Endothelial cell of umbilical vein (primary cell): ENCODE measurements around the gene TMEM128. TPM values are rescaled to one million over a fixed set of nuclear protein-coding genes. Genes with fewer than 3 reads are reported as not detected.

Source experiments
- BruUV-seq: library from RNA; stranded (reverse); fragments of 400-500 nt; replicated peaks from 2 replicates; lab custom pipeline; 2021; lab: Mats Ljungman, UMichigan
- CTCF ChIA-PET: fragments of 300-600, 350-600 bp; sonication (Branson Sonifier 250); formaldehyde crosslinking; loops from one replicate; lab custom pipeline; 2021; ENCODE audit warnings: antibody characterized with exemption, inconsistent platforms; lab: Charles Lee
- POLR2A ChIA-PET: fragments of 300-600, 350-600 bp; sonication (Branson Sonifier 250); formaldehyde crosslinking; loops from one replicate; lab custom pipeline; 2021; ENCODE audit warnings: antibody characterized with exemption, inconsistent platforms; lab: Charles Lee
- DNase-seq: peaks from one replicate; pipeline ENCODE4 v3.0.0-alpha.2; 2011; ENCODE audit warnings: low read depth, low spot score
- FAIRE-seq: peaks from 2 replicates; lab custom pipeline; 2011; peaks lifted over from hg19 to GRCh38; lab: Jason Lieb, UNC
- H2AFZ ChIP-seq: 2 replicates; pipeline ENCODE4 v1.6.0; 2012; ENCODE audit warnings: low read depth, low read length, control low read depth, inconsistent platforms
- H3K27ac ChIP-seq: 2 replicates; pipeline ENCODE4 v1.5.1; 2011; ENCODE audit warnings: low read depth, mild to moderate bottlenecking, control low read depth, low read length, moderate library complexity; ENCODE audit not compliant: insufficient read depth
- H3K27me3 ChIP-seq, 2 experiments: 2 replicates each; pipeline versions ENCODE4 v1.6.0 to v1.6.1; 2011; ENCODE audit warnings: low read length in 2 of 2, mixed read lengths in 1 of 2; ENCODE audit not compliant: control insufficient read depth in 2 of 2, insufficient read depth in 2 of 2
- H3K36me3 ChIP-seq, 2 experiments: 2 replicates in 1 of 2; 3 replicates in 1 of 2; pipeline ENCODE4 v1.5.1; 2011; ENCODE audit warnings: low read length in 2 of 2, mild to moderate bottlenecking in 1 of 2, moderate library complexity in 1 of 2; ENCODE audit not compliant: control insufficient read depth in 2 of 2, insufficient read depth in 2 of 2; ENCODE audit errors: extremely low read depth in 1 of 2
- H3K4me1 ChIP-seq: 3 replicates; pipeline ENCODE4 v1.5.1; 2011; ENCODE audit warnings: mild to moderate bottlenecking, low read length; ENCODE audit not compliant: control insufficient read depth, insufficient read depth; ENCODE audit errors: extremely low read depth
- H3K4me2 ChIP-seq: 2 replicates; pipeline ENCODE4 v1.6.1; 2011; ENCODE audit warnings: low read length, control low read depth, mixed read lengths; ENCODE audit not compliant: insufficient read depth
- H3K4me3 ChIP-seq, 3 experiments: fragments of 200-600 bp in 1 of 3; sonication (generic), shearing (Covaris generic) in 1 of 3; replicated peaks in 1 of 3; 2 replicates each; pipeline ENCODE4 v1.5.1; 2011 to 2016; ENCODE audit warnings: control low read depth in 3 of 3, low read length in 3 of 3, mild to moderate bottlenecking in 2 of 3, inconsistent platforms in 1 of 3, low read depth in 1 of 3, moderate library complexity in 1 of 3; ENCODE audit not compliant: insufficient read depth in 1 of 3
- H3K79me2 ChIP-seq: 2 replicates; pipeline ENCODE4 v1.6.0; 2012; ENCODE audit warnings: low read length, inconsistent platforms; ENCODE audit not compliant: control insufficient read depth, insufficient read depth
- H3K9ac ChIP-seq: replicated peaks from 2 replicates; pipeline ENCODE3; 2011; ENCODE audit warnings: low read length, control low read depth; ENCODE audit not compliant: insufficient read depth; ENCODE audit errors: extremely low read depth
- H3K9me1 ChIP-seq: replicated peaks from 3 replicates; pipeline ENCODE4 v1.6.0; 2011; ENCODE audit warnings: mild to moderate bottlenecking, low read length; ENCODE audit not compliant: control insufficient read depth, insufficient read depth; ENCODE audit errors: extremely low read depth
- H3K9me3 ChIP-seq: replicated peaks from 2 replicates; pipeline ENCODE4 v1.5.1; 2012; ENCODE audit warnings: low read length, inconsistent platforms; ENCODE audit not compliant: control insufficient read depth, insufficient read depth
- H4K20me1 ChIP-seq: replicated peaks from 2 replicates; pipeline ENCODE3; 2011; ENCODE audit warnings: mild to moderate bottlenecking, low read length; ENCODE audit not compliant: control insufficient read depth, insufficient read depth; ENCODE audit errors: extremely low read depth
- EZH2 ChIP-seq: IDR thresholded peaks from 2 replicates; pipeline ENCODE4 v1.6.1; 2012; ENCODE audit warnings: borderline replicate concordance, low read depth, mild to moderate bottlenecking, moderate library complexity, low read length, inconsistent platforms; ENCODE audit not compliant: severe bottlenecking
- FOS ChIP-seq: IDR thresholded peaks from 2 replicates; pipeline ENCODE4 v1.6.1; 2011; ENCODE audit warnings: mild to moderate bottlenecking, low read length, moderate library complexity, borderline replicate concordance; ENCODE audit not compliant: insufficient read depth
- GATA2 ChIP-seq: IDR thresholded peaks from 2 replicates; pipeline ENCODE4 v1.7.0; 2011; ENCODE audit warnings: low read depth, mild to moderate bottlenecking, moderate library complexity, mixed read lengths, low read length; ENCODE audit not compliant: insufficient read length, insufficient read depth
- JUN ChIP-seq: IDR thresholded peaks from 2 replicates; pipeline ENCODE4 v1.6.1; 2011; ENCODE audit warnings: borderline replicate concordance, low read depth; ENCODE audit not compliant: insufficient read length, insufficient read depth
- MYC ChIP-seq: IDR thresholded peaks from one replicate; pipeline ENCODE4 v1.6.1; 2011; ENCODE audit warnings: mild to moderate bottlenecking, low read depth, low read length
- POLR2A ChIP-seq: IDR thresholded peaks from 2 replicates; pipeline ENCODE4 v1.6.1; 2012; ENCODE audit warnings: low read depth, mild to moderate bottlenecking, control low read depth, low read length
- POLR2AphosphoS5 ChIP-seq: IDR thresholded peaks from 2 replicates; pipeline ENCODE4 v1.6.1; 2012; ENCODE audit warnings: low read depth, mild to moderate bottlenecking, control low read depth, low read length, moderate library complexity; ENCODE audit not compliant: insufficient read depth
- dilution Hi-C: fragments of 300-500 bp; cut with MboI; formaldehyde crosslinking; loops from one replicate; pipeline ENCODE4 v1.15.0; 2019; ENCODE audit warnings: low sequenced_read_pairs; ENCODE audit not compliant: extremely low pct_ligation_motif_present
- intact Hi-C: fragments of 100-400 bp; cut with micrococcal nuclease; formaldehyde crosslinking; loops from one replicate; pipeline ENCODE4 v1.10.0; 2022
- polyA plus RNA-seq, 4 experiments: library from polyadenylated mRNA; depleted of rRNA in 3 of 4; stranded (reverse) in 3 of 4; unstranded in 1 of 4; fragments of >200 nt; gene quantifications; 2 replicates each; pipeline versions ENCODE4 v1.2.1 to v1.2.3, GENCODE V29; 2011 to 2012; ENCODE audit warnings: missing spikeins in 1 of 4
- total RNA-seq: library from RNA; stranded (reverse); gene quantifications from 2 replicates; pipeline ENCODE4 v1.2.3, GENCODE V29; 2021
- TF ChIP-seq, protein P1 (sequence below): IDR thresholded peaks from 2 replicates; pipeline ENCODE4 v1.6.1; 2011; ENCODE audit not compliant: insufficient read depth, insufficient read length
- TF ChIP-seq, protein P2 (sequence below), 2 donors: IDR thresholded peaks; 1 replicate in 1 of 2; 2 replicates in 1 of 2; pipeline ENCODE4 v1.5.1; 2011; ENCODE audit warnings: low read length in 2 of 2, mild to moderate bottlenecking in 2 of 2, moderate library complexity in 2 of 2, control low read depth in 1 of 2, inconsistent platforms in 1 of 2, low read depth in 1 of 2; ENCODE audit not compliant: insufficient read depth in 1 of 2; ENCODE audit errors: extremely low read depth in 1 of 2

TMEM128 gene
- total and polyA plus RNA-seq, 2 donors (not counting 3 experiments of a cell fraction or from before 2014, with no cell fraction given), result 11.5 to 23.8 TPM

DNA sequence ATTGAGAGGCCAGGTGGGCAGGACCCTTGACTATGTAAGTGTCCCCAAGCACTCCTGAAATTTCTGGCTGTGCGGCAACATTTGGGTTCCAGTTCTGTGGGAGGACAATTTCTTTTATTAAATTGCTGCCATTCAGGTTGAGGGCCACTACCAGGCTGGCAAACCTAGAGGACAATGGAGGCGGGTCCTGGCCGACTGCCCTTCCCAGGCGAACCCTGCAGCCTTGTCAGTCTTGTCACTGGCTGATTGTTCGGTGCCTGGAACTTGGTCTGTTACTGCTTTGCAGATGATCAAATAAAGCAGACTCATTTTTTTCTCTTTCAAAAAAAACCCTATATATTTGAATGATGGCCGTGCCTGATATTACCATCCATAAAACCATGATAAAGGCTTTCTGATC is 6.6 kb upstream of the TMEM128 start:
- BruUV-seq, result no TSS peak
- Histone ChIP-seq H3K4me1 (no peaks in the 10 kb centered on the region), H3K9me3 (no peaks in the 10 kb centered on the region), H3K36me3 (no peaks in the 10 kb centered on the region), H2AFZ (no peak overlapping the region), H3K79me2 (no peaks in the 10 kb centered on the region), H3K9ac (no peak overlapping the region), H3K27me3 (no peaks in the 10 kb centered on the region), H3K27ac (no peak overlapping the region), H3K9me1 (no peaks in the 10 kb centered on the region), H3K4me2 (no peak overlapping the region), H3K4me3 (no peak overlapping the region), H4K20me1 (no peaks in the 10 kb centered on the region)
- no peak for FAIRE-seq
- TF ChIP-seq MYC (no peak), POLR2AphosphoS5 (no peak), GATA2 (no peak)
- dilution Hi-C loops, result no loop called here
- ChIA-PET POLR2A (no interaction called here), CTCF (interaction anchor here (1.3 to 3.4 kb wide), 2 partner anchors 15 to 78 kb away, joined by 3 to 11 read pairs; no protein-coding TSS in a partner anchor)
- intact Hi-C loops, result loop anchor here (5.0 kb wide), 1 partner anchor 603 kb away; the partner anchor contains the start of gene MSX1
- DNase-seq, result no peak

DNA sequence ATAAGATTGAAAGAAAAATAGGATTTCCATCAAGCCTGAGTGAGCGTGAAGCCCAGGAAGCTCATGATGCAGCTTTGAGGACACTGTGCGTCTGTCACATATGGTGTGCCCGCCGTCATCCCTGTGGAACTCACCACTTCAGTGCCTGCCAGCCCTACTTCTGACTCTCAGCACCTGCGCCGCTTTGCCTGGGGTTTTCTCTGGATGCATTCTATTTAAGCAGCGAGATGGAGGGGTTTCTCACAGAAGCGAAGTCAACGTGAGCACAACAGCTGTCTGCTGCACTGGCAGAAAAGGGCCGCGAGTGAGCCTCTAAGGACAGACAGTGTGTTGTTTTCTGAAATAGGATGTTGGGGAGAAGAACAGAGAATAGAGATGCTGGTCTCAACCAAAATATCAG is 6.2 kb upstream of the TMEM128 start:
- dilution Hi-C loops, result no loop called here

More for the DNA sequence above, 6.2 kb upstream of the TMEM128 start:
- Histone ChIP-seq H3K27ac (no peak overlapping the region), H3K4me2 (no peak overlapping the region), H3K27me3 (no peaks in the 10 kb centered on the region), H2AFZ (no peak overlapping the region), H3K9me1 (no peaks in the 10 kb centered on the region), H3K4me1 (no peaks in the 10 kb centered on the region), H3K4me3 (no peak overlapping the region), H3K9me3 (no peaks in the 10 kb centered on the region), H3K36me3 (no peaks in the 10 kb centered on the region), H3K79me2 (no peaks in the 10 kb centered on the region), H3K9ac (no peak overlapping the region), H4K20me1 (no peaks in the 10 kb centered on the region)
- ChIA-PET CTCF (interaction anchor here (3.4 kb wide), 1 partner anchor 79 kb away, joined by 11 read pairs; no protein-coding TSS in a partner anchor), POLR2A (no interaction called here)
- no TSS peak for BruUV-seq
- FAIRE-seq (no peak), DNase-seq (no peak)
- TF ChIP-seq POLR2A (no peak), EZH2 (no peak), JUN (no peak), GATA2 (no peak), MYC (no peak), FOS (no peak), POLR2AphosphoS5 (no peak)
- TF ChIP-seq, protein P1, sequence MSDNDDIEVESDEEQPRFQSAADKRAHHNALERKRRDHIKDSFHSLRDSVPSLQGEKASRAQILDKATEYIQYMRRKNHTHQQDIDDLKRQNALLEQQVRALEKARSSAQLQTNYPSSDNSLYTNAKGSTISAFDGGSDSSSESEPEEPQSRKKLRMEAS, result no peak
- TF ChIP-seq, protein P2, sequence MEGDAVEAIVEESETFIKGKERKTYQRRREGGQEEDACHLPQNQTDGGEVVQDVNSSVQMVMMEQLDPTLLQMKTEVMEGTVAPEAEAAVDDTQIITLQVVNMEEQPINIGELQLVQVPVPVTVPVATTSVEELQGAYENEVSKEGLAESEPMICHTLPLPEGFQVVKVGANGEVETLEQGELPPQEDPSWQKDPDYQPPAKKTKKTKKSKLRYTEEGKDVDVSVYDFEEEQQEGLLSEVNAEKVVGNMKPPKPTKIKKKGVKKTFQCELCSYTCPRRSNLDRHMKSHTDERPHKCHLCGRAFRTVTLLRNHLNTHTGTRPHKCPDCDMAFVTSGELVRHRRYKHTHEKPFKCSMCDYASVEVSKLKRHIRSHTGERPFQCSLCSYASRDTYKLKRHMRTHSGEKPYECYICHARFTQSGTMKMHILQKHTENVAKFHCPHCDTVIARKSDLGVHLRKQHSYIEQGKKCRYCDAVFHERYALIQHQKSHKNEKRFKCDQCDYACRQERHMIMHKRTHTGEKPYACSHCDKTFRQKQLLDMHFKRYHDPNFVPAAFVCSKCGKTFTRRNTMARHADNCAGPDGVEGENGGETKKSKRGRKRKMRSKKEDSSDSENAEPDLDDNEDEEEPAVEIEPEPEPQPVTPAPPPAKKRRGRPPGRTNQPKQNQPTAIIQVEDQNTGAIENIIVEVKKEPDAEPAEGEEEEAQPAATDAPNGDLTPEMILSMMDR (IDR thresholded peaks at IDR 0.05; ENCODE audit: extremely low read depth in 1 of 2, insufficient read depth in 1 of 2, low read depth in 1 of 2, low read length in 2 of 2), result no peak
- intact Hi-C loops, result loop anchor here (5.0 kb wide), 1 partner anchor 603 kb away; the partner anchor contains the start of gene MSX1
